HFFc6 (cell line): ENCODE results near the gene DYNC1I2. TPM values are rescaled to one million over a fixed set of nuclear protein-coding genes. Genes with fewer than 3 reads are reported as not detected.

ENCODE experiments used
- DNase-seq: peaks from one replicate; pipeline ENCODE4 v3.0.0-alpha.2; 2018
- H3K27ac Mint-ChIP-seq: 2 replicates; pipeline ENCODE4 v1.8.0; 2020; ENCODE audit warnings: mild to moderate bottlenecking, mixed read lengths
- H3K27me3 Mint-ChIP-seq: 2 replicates; pipeline ENCODE4 v1.8.0; 2021; ENCODE audit warnings: mild to moderate bottlenecking, moderate library complexity, mixed read lengths; ENCODE audit not compliant: insufficient read depth
- H3K36me3 Mint-ChIP-seq: 2 replicates; pipeline ENCODE4 v1.8.0; 2021; ENCODE audit warnings: low read depth, mixed read lengths
- H3K4me1 Mint-ChIP-seq: 2 replicates; pipeline ENCODE4 v1.8.0; 2020; ENCODE audit warnings: low read depth, mixed read lengths
- H3K4me3 Mint-ChIP-seq: 2 replicates; pipeline ENCODE4 v1.8.0; 2020; ENCODE audit warnings: mild to moderate bottlenecking, moderate library complexity, mixed read lengths
- H3K9me3 Mint-ChIP-seq: 2 replicates; pipeline ENCODE4 v1.8.0; 2020; ENCODE audit warnings: mild to moderate bottlenecking, mixed read lengths
- total RNA-seq, 6 experiments: library from RNA; stranded (reverse); fragmentation: NEBNext Ultra II Directional; extraction: Animal tissue kit (Norgen Biotek cat#: 25700); gene quantifications; 2 replicates in 1 of 6; 3 replicates in 5 of 6; pipeline ENCODE4 v1.2.3, GENCODE V29; 2021
- TF ChIP-seq, protein P1 (sequence below): fragments of 200-600 bp; sonication (generic); IDR thresholded peaks from 2 replicates; pipeline ENCODE4 v1.5.0; 2021; ENCODE audit warnings: antibody characterized with exemption, mild to moderate bottlenecking

Gene DYNC1I2
- total RNA-seq, 6 experiments from 2014 or later: 98.1 to 111 (median 105) TPM

DNA sequence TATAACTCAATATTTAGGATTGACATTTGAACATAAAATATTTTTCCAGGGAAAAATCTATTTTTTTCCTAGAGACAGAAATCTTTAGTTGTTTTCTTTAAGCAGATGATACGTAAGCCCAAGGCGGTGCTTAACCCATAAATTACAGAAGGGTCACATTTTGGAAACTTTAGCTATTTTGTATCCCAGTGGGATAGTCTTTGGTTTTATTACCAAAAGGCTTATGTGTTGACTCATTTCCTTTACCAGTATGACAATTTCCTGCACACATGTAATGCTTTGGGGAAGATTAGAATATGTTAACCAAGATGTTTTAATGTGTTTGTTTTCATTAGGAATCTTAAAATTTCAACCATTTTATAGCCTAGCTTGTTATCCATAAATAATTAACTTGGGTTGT lies 24.8 kb downstream of the DYNC1I2 start:
- peak; percentile 85 for DNase-seq
- peaks cover 11% of the 10 kb centered on the region for H3K36me3 Mint-ChIP-seq
- peaks cover 65% of the 10 kb centered on the region for H3K4me1 Mint-ChIP-seq
- peak overlapping the region; percentile 67; the same call in 1 of the 2 replicates for H3K4me3 Mint-ChIP-seq
- H3K27me3 Mint-ChIP-seq: no peaks in the 10 kb centered on the region; the same call in 1 of the 2 replicates
- no peaks in the 10 kb centered on the region for H3K9me3 Mint-ChIP-seq
- H3K27ac Mint-ChIP-seq: peak overlapping the region; percentile 83
- TF ChIP-seq, protein P1, sequence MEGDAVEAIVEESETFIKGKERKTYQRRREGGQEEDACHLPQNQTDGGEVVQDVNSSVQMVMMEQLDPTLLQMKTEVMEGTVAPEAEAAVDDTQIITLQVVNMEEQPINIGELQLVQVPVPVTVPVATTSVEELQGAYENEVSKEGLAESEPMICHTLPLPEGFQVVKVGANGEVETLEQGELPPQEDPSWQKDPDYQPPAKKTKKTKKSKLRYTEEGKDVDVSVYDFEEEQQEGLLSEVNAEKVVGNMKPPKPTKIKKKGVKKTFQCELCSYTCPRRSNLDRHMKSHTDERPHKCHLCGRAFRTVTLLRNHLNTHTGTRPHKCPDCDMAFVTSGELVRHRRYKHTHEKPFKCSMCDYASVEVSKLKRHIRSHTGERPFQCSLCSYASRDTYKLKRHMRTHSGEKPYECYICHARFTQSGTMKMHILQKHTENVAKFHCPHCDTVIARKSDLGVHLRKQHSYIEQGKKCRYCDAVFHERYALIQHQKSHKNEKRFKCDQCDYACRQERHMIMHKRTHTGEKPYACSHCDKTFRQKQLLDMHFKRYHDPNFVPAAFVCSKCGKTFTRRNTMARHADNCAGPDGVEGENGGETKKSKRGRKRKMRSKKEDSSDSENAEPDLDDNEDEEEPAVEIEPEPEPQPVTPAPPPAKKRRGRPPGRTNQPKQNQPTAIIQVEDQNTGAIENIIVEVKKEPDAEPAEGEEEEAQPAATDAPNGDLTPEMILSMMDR: no peak; the same call in 1 of the 2 replicates

DNA sequence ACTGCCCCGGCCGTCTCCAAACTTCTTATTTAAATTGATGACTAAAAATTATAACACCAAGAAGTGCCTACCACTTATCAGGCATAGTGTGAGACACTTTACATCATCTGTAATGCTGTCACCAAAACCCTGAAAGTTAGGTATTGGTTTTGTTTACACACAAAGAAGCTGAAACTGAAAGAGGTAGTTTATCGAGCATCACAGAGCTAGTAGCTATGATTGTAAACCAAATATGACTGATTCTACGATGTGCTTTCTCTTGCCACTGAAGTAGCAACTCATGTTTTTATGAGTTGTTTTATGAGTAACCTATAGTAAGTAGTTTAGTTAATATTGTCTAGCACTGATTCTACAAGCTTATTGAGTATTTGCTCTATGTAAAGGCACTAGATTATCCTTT lies 31.5 kb downstream of the DYNC1I2 start:
- Mint-ChIP-seq H3K4me1 (peaks cover 14% of the 10 kb centered on the region), H3K4me3 (no peak overlapping the region), H3K27me3 (no peaks in the 10 kb centered on the region), H3K36me3 (peaks cover 6% of the 10 kb centered on the region), H3K27ac (no peak overlapping the region), H3K9me3 (no peaks in the 10 kb centered on the region)
- no peak for DNase-seq
- TF ChIP-seq, protein P1: no peak

DNA sequence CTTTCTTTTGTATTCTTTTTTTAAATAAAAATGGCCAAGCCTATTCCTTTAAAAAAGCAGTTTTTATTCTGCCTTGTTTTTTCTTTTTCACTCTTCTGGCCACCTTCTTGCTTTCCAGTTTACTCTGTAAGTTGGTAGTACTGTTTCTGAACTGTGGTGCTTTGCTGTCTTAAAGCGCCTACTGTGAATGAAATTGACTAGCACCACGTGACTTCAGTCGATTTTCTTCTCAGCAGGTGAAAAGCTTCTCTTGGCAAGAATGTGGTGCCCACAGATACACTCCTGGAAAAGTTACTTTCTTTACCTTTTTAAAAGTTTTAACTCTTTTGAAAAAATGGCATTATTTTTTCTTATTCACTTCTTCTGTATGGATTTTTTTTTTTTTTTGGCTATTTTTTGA lies 32.4 kb downstream of the DYNC1I2 start:
- no peak overlapping the region for H3K4me3 Mint-ChIP-seq
- no peaks in the 10 kb centered on the region for H3K27me3 Mint-ChIP-seq
- H3K27ac Mint-ChIP-seq: no peak overlapping the region
- H3K9me3 Mint-ChIP-seq: no peaks in the 10 kb centered on the region
- no peak for DNase-seq
- H3K4me1 Mint-ChIP-seq: peaks cover 20% of the 10 kb centered on the region
- H3K36me3 Mint-ChIP-seq: peaks cover 11% of the 10 kb centered on the region
- TF ChIP-seq, protein P1: no peak

DNA sequence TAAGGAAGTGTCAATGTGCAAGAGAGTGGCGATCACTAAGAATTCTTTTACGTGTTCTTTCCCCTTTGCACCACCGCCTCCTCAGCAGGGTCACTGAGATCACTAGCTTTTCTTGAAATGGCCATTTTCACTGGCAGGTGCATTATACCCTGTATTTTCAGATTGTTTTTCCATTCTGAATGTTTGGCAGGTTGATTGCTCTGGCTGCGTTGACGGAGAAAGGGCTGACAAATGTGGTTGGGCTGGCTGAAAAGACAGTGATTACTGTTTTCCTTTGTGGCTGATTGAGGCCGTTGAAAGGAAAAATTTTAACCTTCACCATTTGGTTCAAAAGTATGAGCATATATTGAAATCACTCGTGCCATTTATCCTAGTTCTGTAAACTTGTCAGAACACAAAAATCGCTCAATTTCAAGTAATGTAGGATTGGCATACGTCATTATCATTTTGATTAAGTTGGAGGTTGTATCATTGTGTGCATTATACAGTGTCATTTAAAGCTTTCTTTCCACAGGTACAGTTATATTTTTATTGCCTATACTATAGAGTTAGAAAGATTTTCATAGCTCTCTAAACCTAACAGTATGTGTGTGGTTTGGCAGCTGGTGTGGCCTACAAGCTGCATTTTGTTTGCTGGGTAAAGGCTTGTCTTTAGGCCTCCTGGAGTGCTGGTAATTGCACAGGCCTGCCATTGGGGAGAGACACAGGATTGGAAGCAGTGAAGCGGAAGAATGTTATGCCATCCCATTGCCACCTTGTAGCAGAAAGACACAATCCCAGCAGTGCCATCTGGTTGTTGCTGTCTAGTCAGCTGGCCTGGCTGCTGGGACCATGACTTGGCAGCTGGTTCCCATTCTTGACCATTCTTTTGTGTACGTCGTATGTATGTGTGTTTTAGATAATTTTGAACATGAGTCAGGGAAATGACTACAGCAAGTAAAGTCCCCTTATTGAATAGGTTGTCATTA lies 36.7 kb downstream of the DYNC1I2 start:
- TF ChIP-seq, protein P1: no peak
- no peaks in the 10 kb centered on the region for H3K27me3 Mint-ChIP-seq
- no peak for DNase-seq
- peak overlapping the region; percentile 45 for H3K27ac Mint-ChIP-seq
- peaks cover 16% of the 10 kb centered on the region for H3K36me3 Mint-ChIP-seq
- H3K4me1 Mint-ChIP-seq: peaks cover 34% of the 10 kb centered on the region
- H3K9me3 Mint-ChIP-seq: no peaks in the 10 kb centered on the region
- no peak overlapping the region for H3K4me3 Mint-ChIP-seq

DNA sequence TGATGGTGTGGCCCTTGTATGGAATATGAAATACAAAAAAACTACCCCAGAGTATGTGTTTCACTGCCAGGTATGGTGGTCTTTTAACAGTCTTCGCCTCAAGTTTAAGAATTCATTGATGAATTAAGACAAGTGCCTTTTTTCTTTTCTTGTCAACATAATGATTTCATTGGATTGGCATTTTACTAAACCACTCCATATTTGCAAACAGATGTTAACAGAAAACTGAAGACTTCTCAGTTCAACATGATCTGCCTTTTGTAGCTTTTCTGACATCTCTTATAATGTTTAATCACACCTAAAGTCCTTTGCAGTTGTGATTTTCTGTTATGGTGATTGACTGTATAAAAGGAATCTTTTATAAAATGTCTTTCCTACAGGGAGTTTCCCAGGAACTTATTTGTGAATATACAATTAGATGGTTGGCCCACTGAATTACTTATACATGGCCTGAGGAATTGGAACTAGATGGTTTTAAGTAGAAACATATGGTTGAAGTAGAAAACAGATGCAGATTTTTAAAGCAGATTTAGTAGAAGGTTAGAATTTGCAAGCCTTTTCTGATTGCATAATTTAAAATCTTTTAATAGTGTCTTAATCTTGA lies 39.7 kb downstream of the DYNC1I2 start:
- no peak for DNase-seq

More for the DNA sequence above, 39.7 kb downstream of the DYNC1I2 start:
- Mint-ChIP-seq H3K27me3 (no peaks in the 10 kb centered on the region), H3K4me1 (peaks cover 34% of the 10 kb centered on the region), H3K4me3 (no peak overlapping the region), H3K36me3 (peaks cover 35% of the 10 kb centered on the region), H3K9me3 (no peaks in the 10 kb centered on the region), H3K27ac (peak overlapping the region; percentile 6; the same call in 1 of the 2 replicates)
- TF ChIP-seq, protein P1: no peak
